Panc1 (cell line): ENCODE data around the gene HSPA5.

ENCODE experiments used
- CTCF ChIP-seq: fragments of 450-650 bp; IDR thresholded peaks from 2 replicates; pipeline ENCODE4 v1.5.1; 2017; ENCODE audit warnings: mild to moderate bottlenecking
- SIN3A ChIP-seq: IDR thresholded peaks from 2 replicates; pipeline ENCODE4 v1.6.1; 2012; ENCODE audit warnings: low read depth, mild to moderate bottlenecking, low read length, moderate library complexity, borderline replicate concordance; ENCODE audit not compliant: insufficient read depth
- TCF7L2 ChIP-seq: IDR thresholded peaks from 2 replicates; pipeline ENCODE4 v1.6.1; 2011; ENCODE audit warnings: mild to moderate bottlenecking, low read depth, low read length, inconsistent platforms

GRCh38 chr9:125235804-125236519 is 5.2 kb downstream of the HSPA5 start:
- TF ChIP-seq TCF7L2 = no peak
- no peak for TF ChIP-seq CTCF
- no peak for TF ChIP-seq SIN3A
